ENCODE measurements around the gene JAKMIP3.

Gene JAKMIP3

GRCh38 chr10:132040046-132040445 lies 25.7 kb upstream of the JAKMIP3 start:
- POLR2A ChIA-PET, result no interaction called here
- CTCF ChIA-PET, result interaction anchor here (1.0 kb wide), 1 partner anchor 17 kb away, joined by 4 read pairs; no protein-coding TSS in a partner anchor
- TF ChIP-seq HDGF (IDR thresholded peaks at IDR 0.05; ENCODE audit: borderline replicate concordance) (no peak), PKNOX1 (IDR thresholded peaks at IDR 0.05) (no peak), L3MBTL2 (conservative IDR thresholded peaks at IDR 0.05) (no peak), ARNT (IDR thresholded peaks at IDR 0.05) (no peak), TARDBP (IDR thresholded peaks at IDR 0.05) (no peak), FOXA1 (IDR thresholded peaks at IDR 0.05) (no peak), SP1 (IDR thresholded peaks at IDR 0.05) (no peak), BHLHE40 (IDR thresholded peaks at IDR 0.05; ENCODE audit: borderline replicate concordance) (no peak), CTBP1 (IDR thresholded peaks at IDR 0.05; ENCODE audit: borderline replicate concordance) (no peak), FOXK2 (IDR thresholded peaks at IDR 0.05) (no peak), ZNF384 (IDR thresholded peaks at IDR 0.05) (no peak), NFRKB (IDR thresholded peaks at IDR 0.05) (no peak), SUZ12 (IDR thresholded peaks at IDR 0.05) (no peak), FOXM1 (IDR thresholded peaks at IDR 0.05; ENCODE audit: borderline replicate concordance) (no peak)
- DNase-seq (ENCODE audit: extremely low spot score), result no peak

GRCh38 chr10:132041340-132041739 lies 24.4 kb upstream of the JAKMIP3 start:
- ChIA-PET CTCF (interaction anchor here (1.0 kb wide), 1 partner anchor 19 kb away, joined by 4 read pairs; no protein-coding TSS in a partner anchor), POLR2A (no interaction called here)
- DNase-seq (ENCODE audit: extremely low spot score), result no peak
- TF ChIP-seq TARDBP (IDR thresholded peaks at IDR 0.05) (no peak), LEF1 (IDR thresholded peaks at IDR 0.05; ENCODE audit: borderline replicate concordance) (no peak), ELF4 (IDR thresholded peaks at IDR 0.05) (no peak), HDGF (IDR thresholded peaks at IDR 0.05; ENCODE audit: borderline replicate concordance) (no peak)

- TF ChIP-seq TARDBP (IDR thresholded peaks at IDR 0.05), result no peak
- no peak for TF ChIP-seq SP1 (IDR thresholded peaks at IDR 0.05)
- no peak for TF ChIP-seq BHLHE40 (IDR thresholded peaks at IDR 0.05; ENCODE audit: borderline replicate concordance)
- no peak for TF ChIP-seq FOXK2 (IDR thresholded peaks at IDR 0.05)
- TF ChIP-seq ARNT (IDR thresholded peaks at IDR 0.05), result no peak
- no peak for TF ChIP-seq FOXA1 (IDR thresholded peaks at IDR 0.05)
- no peak for TF ChIP-seq HDGF (IDR thresholded peaks at IDR 0.05; ENCODE audit: borderline replicate concordance)
- TF ChIP-seq LEF1 (IDR thresholded peaks at IDR 0.05; ENCODE audit: borderline replicate concordance), result no peak
- no peak for TF ChIP-seq NFRKB (IDR thresholded peaks at IDR 0.05)
- no peak for TF ChIP-seq L3MBTL2 (conservative IDR thresholded peaks at IDR 0.05)
- no peak for TF ChIP-seq ZNF384 (IDR thresholded peaks at IDR 0.05)
- no peak for TF ChIP-seq CTBP1 (IDR thresholded peaks at IDR 0.05; ENCODE audit: borderline replicate concordance)
- no peak for TF ChIP-seq ELF4 (IDR thresholded peaks at IDR 0.05)
- TF ChIP-seq FOXM1 (IDR thresholded peaks at IDR 0.05; ENCODE audit: borderline replicate concordance), result no peak
- no peak for TF ChIP-seq PKNOX1 (IDR thresholded peaks at IDR 0.05)
- no peak for TF ChIP-seq SUZ12 (IDR thresholded peaks at IDR 0.05)
- DNase-seq (ENCODE audit: extremely low spot score), result no peak
- CTCF ChIA-PET, result no interaction called here
- POLR2A ChIA-PET, result no interaction called here
Measured at GRCh38 chr10:132043861-132044695, 21.7 kb upstream of the JAKMIP3 start.

GRCh38 chr10:132044803-132045202 lies 20.9 kb upstream of the JAKMIP3 start:
- ChIA-PET CTCF (no interaction called here), POLR2A (no interaction called here)
- no peak for TF ChIP-seq LEF1 (IDR thresholded peaks at IDR 0.05; ENCODE audit: borderline replicate concordance)
- no peak for TF ChIP-seq FOXA1 (IDR thresholded peaks at IDR 0.05)
- TF ChIP-seq HDGF (IDR thresholded peaks at IDR 0.05; ENCODE audit: borderline replicate concordance), result no peak
- TF ChIP-seq TARDBP (IDR thresholded peaks at IDR 0.05), result no peak
- TF ChIP-seq SP1 (IDR thresholded peaks at IDR 0.05), result no peak
- no peak for TF ChIP-seq NFRKB (IDR thresholded peaks at IDR 0.05)
- TF ChIP-seq CTBP1 (IDR thresholded peaks at IDR 0.05; ENCODE audit: borderline replicate concordance), result no peak
- TF ChIP-seq FOXK2 (IDR thresholded peaks at IDR 0.05), result no peak
- no peak for TF ChIP-seq ARNT (IDR thresholded peaks at IDR 0.05)
- no peak for DNase-seq (ENCODE audit: extremely low spot score)

- POLR2A ChIA-PET, result no interaction called here
Measured at GRCh38 chr10:132045324-132045723, 20.4 kb upstream of the JAKMIP3 start.

More at GRCh38 chr10:132045324-132045723, 20.4 kb upstream of the JAKMIP3 start:
- DNase-seq (ENCODE audit: extremely low spot score), result no peak
- CTCF ChIA-PET, result no interaction called here
- TF ChIP-seq BHLHE40 (IDR thresholded peaks at IDR 0.05; ENCODE audit: borderline replicate concordance) (no peak), ZNF384 (IDR thresholded peaks at IDR 0.05) (no peak), L3MBTL2 (conservative IDR thresholded peaks at IDR 0.05) (no peak), PKNOX1 (IDR thresholded peaks at IDR 0.05) (no peak), FOXM1 (IDR thresholded peaks at IDR 0.05; ENCODE audit: borderline replicate concordance) (no peak), ARNT (IDR thresholded peaks at IDR 0.05) (no peak), CTBP1 (IDR thresholded peaks at IDR 0.05; ENCODE audit: borderline replicate concordance) (no peak), SUZ12 (IDR thresholded peaks at IDR 0.05) (no peak), LEF1 (IDR thresholded peaks at IDR 0.05; ENCODE audit: borderline replicate concordance) (no peak), FOXK2 (IDR thresholded peaks at IDR 0.05) (no peak), SP1 (IDR thresholded peaks at IDR 0.05) (no peak), HDGF (IDR thresholded peaks at IDR 0.05; ENCODE audit: borderline replicate concordance) (no peak), FOXA1 (IDR thresholded peaks at IDR 0.05) (no peak), NFRKB (IDR thresholded peaks at IDR 0.05) (no peak), TARDBP (IDR thresholded peaks at IDR 0.05) (no peak), ELF4 (IDR thresholded peaks at IDR 0.05) (no peak)

Measured in HEK293T (cell line).